Head of caudate nucleus (tissue), 42 donors: ENCODE results near the gene CACNA1B.
"Not testable (repeated sequence)": the region's sequence is repeated elsewhere in the genome, so short reads cannot be mapped to it uniquely, and the experiment has no call there.

ENCODE experiments used
- DNase-seq, 42 donors: peaks; one replicate each; pipeline versions ENCODE4 v3.0.0 to v3.0.0-alpha.2; 2020 to 2021; ENCODE audit warnings: mixed read lengths in 7 of 42
- intact Hi-C: fragments of 100-400 bp; cut with DNase I; formaldehyde crosslinking; loops from one replicate; pipeline ENCODE4 v1.15.0; 2022

Gene CACNA1B

GRCh38 chr9:138103849-138104206 is 226.2 kb downstream of the CACNA1B start:
- intact Hi-C loops = no loop called here
- DNase-seq = peak in 8 of 42 donors; percentile 4 to 33 (median 20)

- intact Hi-C loops = no loop called here
- peak in 6 of 42 donors; percentile 4 to 34 (median 22) for DNase-seq
These were observed 226.9 kb downstream of the CACNA1B start for GRCh38 chr9:138104251-138105122.

- no peak for DNase-seq
- intact Hi-C loops = no loop called here
These were observed 227.5 kb downstream of the CACNA1B start for GRCh38 chr9:138105123-138105415.

- intact Hi-C loops = no loop called here
- DNase-seq = peak in 3 of 42 donors; percentile 7 to 33 (median 17)
These were observed 228.3 kb downstream of the CACNA1B start for GRCh38 chr9:138105561-138106505.

GRCh38 chr9:138107039-138107438 is 229.5 kb downstream of the CACNA1B start:
- DNase-seq = peak in 3 of 42 donors; percentile 2 to 34 (median 28)

GRCh38 chr9:138111607-138112006 is 234.0 kb downstream of the CACNA1B start:
- intact Hi-C loops = no loop called here
- DNase-seq = peak in 4 of 42 donors; percentile 4 to 20 (median 11)

More at GRCh38 chr9:138107039-138107438, 229.5 kb downstream of the CACNA1B start:
- intact Hi-C loops = not testable (repeated sequence)

- peak in 39 of 42 donors; percentile 22 to 90 (median 65) for DNase-seq
- intact Hi-C loops = no loop called here
These were observed 234.6 kb downstream of the CACNA1B start for GRCh38 chr9:138112090-138112748.

GRCh38 chr9:138112791-138113600 is 235.4 kb downstream of the CACNA1B start:
- DNase-seq = peak in 40 of 42 donors; percentile 14 to 83 (median 52)
- intact Hi-C loops = no loop called here

GRCh38 chr9:138113701-138114325 is 236.2 kb downstream of the CACNA1B start:
- intact Hi-C loops = not testable (repeated sequence)
- DNase-seq = peak in 24 of 42 donors; percentile 11 to 64 (median 31)

- intact Hi-C loops = no loop called here
These were observed 237.1 kb downstream of the CACNA1B start for GRCh38 chr9:138114501-138115245.

GRCh38 chr9:138115506-138115905 is 237.9 kb downstream of the CACNA1B start:
- intact Hi-C loops = no loop called here
- DNase-seq = peak in 2 of 42 donors; percentile 7 to 11

More at GRCh38 chr9:138114501-138115245, 237.1 kb downstream of the CACNA1B start:
- peak in 4 of 42 donors; percentile 2 to 7 (median 6) for DNase-seq

- DNase-seq = peak in 1 of 42 donors; percentile 14
- intact Hi-C loops = no loop called here
These were observed 238.9 kb downstream of the CACNA1B start for GRCh38 chr9:138116521-138116920.

GRCh38 chr9:138117101-138117750 is 239.6 kb downstream of the CACNA1B start:
- peak in 2 of 42 donors; percentile 15 to 22 for DNase-seq
- intact Hi-C loops = no loop called here

GRCh38 chr9:138117836-138118235 is 240.3 kb downstream of the CACNA1B start:
- DNase-seq = peak in 1 of 42 donors; percentile 2
- intact Hi-C loops = no loop called here

- intact Hi-C loops = no loop called here
- peak in 1 of 42 donors; percentile 25 for DNase-seq
These were observed 241.1 kb downstream of the CACNA1B start for GRCh38 chr9:138118601-138119071.
